ENCODE data around the gene ALPI. TPM values are rescaled to one million over a fixed set of nuclear protein-coding genes. Genes with fewer than 3 reads are reported as not detected.

The ALPI gene
- total RNA-seq, 1 experiment from 2014 or later = not detected

GRCh38 chr2:232463701-232464543, 8.0 kb downstream of the ALPI start:
- Histone ChIP-seq H3K27me3 (ENCODE audit: insufficient read depth, low read length) (no peaks in the 10 kb centered on the region; the same call in 1 of the 2 replicates), H3K4me1 (ENCODE audit: control insufficient read depth in 1 of 2, insufficient read depth in 2 of 2, low read length in 2 of 2) (no peaks in the 10 kb centered on the region), H4K20me1 (ENCODE audit: insufficient read depth) (no peaks in the 10 kb centered on the region), H3K4me2 (ENCODE audit: low read length) (no peak overlapping the region), H2AFZ (ENCODE audit: low read depth, low read length, poor library complexity, severe bottlenecking) (no peak overlapping the region), H3K27ac (ENCODE audit: low read depth, low read length) (no peak overlapping the region), H3K9ac (ENCODE audit: low read length) (no peak overlapping the region), H3K79me2 (ENCODE audit: insufficient read depth, low read length) (no peaks in the 10 kb centered on the region), H3K4me3 (replicated peaks in 1 of 2; ENCODE audit: low read depth in 1 of 2, low read length in 2 of 2) (no peak overlapping the region), H3K9me2 (ENCODE audit: insufficient read depth) (no peaks in the 10 kb centered on the region), H3K36me3 (ENCODE audit: control insufficient read depth in 1 of 2, insufficient read depth in 2 of 2, low read length in 2 of 2) (no peaks in the 10 kb centered on the region), H3K9me3 (ENCODE audit: control insufficient read depth in 1 of 2, insufficient read depth in 1 of 2, low read depth in 1 of 2, low read length in 2 of 2) (no peaks in the 10 kb centered on the region)
- ATAC-seq (no peak), DNase-seq (ENCODE audit: low read depth, low spot score) (no peak)
- CTCF ChIA-PET = interaction anchor here (1.7 kb wide), 1 partner anchor 20 kb away, joined by 5 read pairs; no protein-coding TSS in a partner anchor
- TF ChIP-seq CTCF (IDR thresholded peaks at IDR 0.05 in 2 of 3, conservative IDR thresholded peaks at IDR 0.05 in 1 of 3; ENCODE audit: borderline replicate concordance in 1 of 3, insufficient read depth in 1 of 3, low read depth in 2 of 3, low read length in 2 of 3) (no peak), TCF7L2 (IDR thresholded peaks at IDR 0.05; ENCODE audit: borderline replicate concordance, extremely low read depth, insufficient read depth, insufficient read length) (no peak), ZFX (IDR thresholded peaks at IDR 0.05) (no peak), JUND (IDR thresholded peaks at IDR 0.05) (no peak), ELF1 (IDR thresholded peaks at IDR 0.05; ENCODE audit: borderline replicate concordance, low read depth) (no peak), EZH2 (IDR thresholded peaks at IDR 0.05) (no peak), RAD21 (IDR thresholded peaks at IDR 0.05; ENCODE audit: low read depth) (no peak), EGR1 (IDR thresholded peaks at IDR 0.05; ENCODE audit: low read depth) (no peak), ZBTB33 (IDR thresholded peaks at IDR 0.05; ENCODE audit: extremely low read depth, insufficient replicate concordance, low read length) (no peak), FOSL1 (IDR thresholded peaks at IDR 0.05; ENCODE audit: low read depth) (no peak), SP1 (IDR thresholded peaks at IDR 0.05; ENCODE audit: low read depth) (no peak), CEBPB (IDR thresholded peaks at IDR 0.05; ENCODE audit: low read depth) (no peak), MAX (IDR thresholded peaks at IDR 0.05) (no peak), SRF (IDR thresholded peaks at IDR 0.05; ENCODE audit: low read depth) (no peak), CBX3 (IDR thresholded peaks at IDR 0.05; ENCODE audit: low read depth) (no peak), YY1 (IDR thresholded peaks at IDR 0.05; ENCODE audit: extremely low read depth, insufficient replicate concordance, low read depth, low read length) (no peak)
- intact Hi-C loops (cut with micrococcal nuclease) = no loop called here
- POLR2A ChIA-PET = no interaction called here
- RAD21 ChIA-PET (ENCODE audit: low non-redundant PET in 1 of 2, low total read pairs in 2 of 2, uncharacterized antibody in 2 of 2, unreplicated experiment in 2 of 2) = no interaction called here
- no TSS peak for BruUV-seq (replicated peaks)

Measured in HCT116 (cell line).